AG04449 (cell line): Measurements from ENCODE around the gene HBG1.

ENCODE experiments used
- CTCF ChIA-PET: fragments of 350-600 bp; formaldehyde crosslinking; extraction: SDS; loops from one replicate; lab custom pipeline; 2021; ENCODE audit warnings: antibody characterized with exemption; lab: Yijun Ruan, JAX
- POLR2A ChIA-PET: fragments of 400-600, 350-600 bp; formaldehyde crosslinking; extraction: SDS; loops from one replicate; lab custom pipeline; 2020; ENCODE audit warnings: antibody characterized with exemption, inconsistent platforms; lab: Yijun Ruan, JAX
- DNase-seq: peaks from one replicate; pipeline ENCODE4 v3.0.0-alpha.2; 2010; ENCODE audit warnings: low read depth, low spot score
- H3K4me3 ChIP-seq: 2 replicates; pipeline ENCODE4 v1.5.1; 2011; ENCODE audit warnings: low read depth, mild to moderate bottlenecking, control low read depth, low read length
- CTCF ChIP-seq: IDR thresholded peaks from one replicate; pipeline ENCODE4 v1.5.1; 2011; ENCODE audit warnings: mild to moderate bottlenecking, moderate library complexity, low read length, control low read depth, inconsistent platforms; ENCODE audit not compliant: insufficient read depth; ENCODE audit errors: missing control alignments

The HBG1 gene

GRCh38 chr11:5243816-5244180 lies 5.9 kb downstream of the HBG1 start:
- no peak for DNase-seq
- CTCF ChIA-PET: no interaction called here
- no peak overlapping the region for H3K4me3 ChIP-seq
- no peak for TF ChIP-seq CTCF
- POLR2A ChIA-PET: no interaction called here

- DNase-seq: no peak
- ChIA-PET CTCF (no interaction called here), POLR2A (no interaction called here)
- H3K4me3 ChIP-seq: no peak overlapping the region
- no peak for TF ChIP-seq CTCF
These were observed 6.5 kb downstream of the HBG1 start for GRCh38 chr11:5242933-5243815.

GRCh38 chr11:5242208-5242607 lies 7.4 kb downstream of the HBG1 start:
- H3K4me3 ChIP-seq: no peak overlapping the region
- no peak for DNase-seq
- ChIA-PET CTCF (no interaction called here), POLR2A (no interaction called here)
- no peak for TF ChIP-seq CTCF

GRCh38 chr11:5241458-5241857 lies 8.2 kb downstream of the HBG1 start:
- no peak overlapping the region for H3K4me3 ChIP-seq
- ChIA-PET POLR2A (no interaction called here), CTCF (interaction anchor here (0.9 kb wide), 1 partner anchor 31 kb away, joined by 3 read pairs; no protein-coding TSS in a partner anchor)
- DNase-seq: no peak
- no peak for TF ChIP-seq CTCF

- no peak for TF ChIP-seq CTCF
- ChIA-PET CTCF (interaction anchor here (0.9 kb wide), 1 partner anchor 30 kb away, joined by 3 read pairs; no protein-coding TSS in a partner anchor), POLR2A (no interaction called here)
- no peak for DNase-seq
- no peak overlapping the region for H3K4me3 ChIP-seq
These were observed 9.2 kb downstream of the HBG1 start for GRCh38 chr11:5240458-5240857.

GRCh38 chr11:5240056-5240455 lies 9.6 kb downstream of the HBG1 start:
- DNase-seq: no peak
- ChIA-PET POLR2A (no interaction called here), CTCF (no interaction called here)
- TF ChIP-seq CTCF: no peak
- H3K4me3 ChIP-seq: no peak overlapping the region
